Stimulated activated CD4-positive, alpha-beta T cell treated with anti-CD3 and anti-CD28 coated beads, Interleukin-4, amount 100 ng/mL, for 1 hour (primary cell): Measurements from ENCODE around the gene MAGED4.
"Not testable (repeated sequence)": the region's sequence is repeated elsewhere in the genome, so short reads cannot be mapped to it uniquely, and the experiment has no call there.

ENCODE experiments used
- DNase-seq: peaks from one replicate; pipeline ENCODE4 v3.0.0-alpha.2; 2020

The MAGED4 gene

DNA sequence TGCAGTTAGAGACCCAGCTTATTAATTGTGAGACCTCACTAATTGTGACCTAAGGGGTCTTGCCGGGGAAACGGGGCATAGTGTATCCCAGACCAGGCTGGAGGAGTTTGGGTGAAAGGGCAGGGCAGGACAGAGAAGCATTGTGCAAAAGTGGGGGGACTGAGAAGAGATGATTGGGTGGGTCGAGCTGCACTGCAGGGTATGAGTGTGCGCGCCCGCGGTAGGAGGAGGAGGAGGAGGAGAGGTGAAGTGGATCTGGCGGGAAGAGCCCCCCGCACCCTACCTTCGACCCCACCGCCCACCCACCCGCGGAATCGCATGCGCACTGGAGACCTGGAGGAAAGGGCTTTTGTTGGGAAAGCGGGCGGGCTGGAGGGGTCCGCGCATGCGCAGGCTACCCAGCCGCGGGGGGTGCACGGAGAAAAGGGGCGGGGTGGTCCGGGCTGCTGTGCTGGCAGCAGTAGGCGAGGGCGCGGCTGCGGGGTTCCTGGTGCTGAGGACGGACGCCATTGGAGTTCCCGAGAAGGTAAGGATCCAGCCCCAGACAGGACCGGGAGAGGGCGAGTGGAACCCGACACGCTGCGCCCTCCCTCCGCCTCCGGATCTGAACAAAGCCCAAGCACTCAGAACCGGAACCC, at the start of gene MAGED4:
Gene MAGED4 (plus strand): TSS at position 449 of the 638 bp plus-strand sequence. CDS start 1,035 bp downstream, outside the sequence.
- DNase-seq = not testable (repeated sequence)

- no peak for DNase-seq
These were observed 45.7 kb upstream of the MAGED4 start for GRCh38 chrX:52138830-52139544.

- no peak for DNase-seq
These were observed 45.2 kb upstream of the MAGED4 start for GRCh38 chrX:52139545-52139895.

DNA sequence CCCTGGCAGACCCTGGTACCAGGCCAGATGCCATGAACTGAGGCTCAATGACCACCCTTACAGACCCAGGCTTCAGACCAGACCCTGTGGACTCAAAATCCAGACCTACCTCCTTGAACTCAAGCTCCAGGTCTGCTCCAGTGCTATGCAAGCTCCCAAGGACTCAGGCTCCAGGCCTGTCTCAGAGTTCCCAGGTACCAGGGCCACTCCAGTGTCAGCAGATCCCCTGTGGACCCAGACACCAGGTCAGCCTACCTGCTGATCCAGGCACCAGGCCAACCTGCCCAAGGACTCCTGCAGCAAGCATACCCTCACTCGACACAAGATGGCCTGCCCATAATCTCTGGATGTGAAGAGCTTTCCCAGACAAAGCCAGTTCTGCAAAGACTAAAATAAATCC, 44.7 kb upstream of the MAGED4 start:
- DNase-seq = no peak

DNA sequence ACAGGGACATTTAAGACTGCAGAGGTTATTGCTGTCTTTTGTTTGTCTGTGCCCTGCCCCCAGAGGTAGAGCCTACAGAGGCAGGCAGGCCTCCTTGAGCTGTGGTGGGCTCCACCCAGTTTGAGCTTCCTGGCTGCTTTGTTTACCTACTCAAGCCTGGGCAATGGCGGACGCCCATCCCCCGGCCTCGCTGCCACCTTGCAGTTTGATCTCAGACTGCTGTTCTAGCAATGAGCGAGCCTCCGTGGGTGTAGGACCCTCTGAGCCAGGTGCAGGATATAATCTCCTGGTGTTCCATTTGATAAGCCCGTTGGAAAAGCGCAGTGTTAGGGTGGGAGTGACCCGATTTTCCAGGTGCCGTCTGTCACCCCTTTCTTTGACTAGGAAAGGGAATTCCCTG, 34.0 kb upstream of the MAGED4 start:
- DNase-seq = not testable (repeated sequence)

DNA sequence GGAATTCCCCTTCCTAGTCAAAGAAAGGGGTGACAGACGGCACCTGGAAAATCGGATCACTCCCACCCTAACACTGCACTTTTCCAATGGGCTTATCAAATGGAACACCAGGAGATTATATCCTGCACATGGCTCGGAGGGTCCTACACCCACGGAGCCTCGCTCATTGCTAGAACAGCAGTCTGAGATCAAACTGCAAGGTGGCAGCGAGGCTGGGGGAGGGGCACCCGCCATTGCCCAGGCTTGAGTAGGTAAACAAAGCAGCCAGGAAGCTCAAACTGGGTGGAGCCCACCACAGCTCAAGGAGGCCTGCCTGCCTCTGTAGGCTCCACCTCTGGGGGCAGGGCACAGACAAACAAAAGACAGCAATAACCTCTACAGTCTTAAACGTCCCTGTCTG, 24.5 kb upstream of the MAGED4 start:
- DNase-seq = not testable (repeated sequence)

DNA sequence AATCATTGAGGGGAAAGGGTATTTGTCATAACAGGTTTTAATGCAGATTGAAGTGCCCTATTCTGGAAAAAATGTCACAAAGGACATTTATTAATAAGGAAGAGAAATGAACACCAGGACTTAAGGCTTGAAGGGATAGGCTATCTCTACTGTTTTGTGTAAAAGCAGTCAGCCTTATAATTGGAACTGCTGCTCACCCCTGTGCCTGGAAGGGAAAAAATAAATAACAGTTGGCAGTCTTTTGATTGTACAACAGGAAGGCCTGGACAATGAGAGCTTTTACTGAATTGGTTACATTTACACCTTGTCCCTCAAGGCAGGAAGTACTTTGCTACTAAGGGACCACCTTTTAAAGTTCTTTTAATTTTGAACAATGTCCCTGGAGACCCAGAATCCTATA, 17.8 kb upstream of the MAGED4 start:
- DNase-seq = no peak

DNA sequence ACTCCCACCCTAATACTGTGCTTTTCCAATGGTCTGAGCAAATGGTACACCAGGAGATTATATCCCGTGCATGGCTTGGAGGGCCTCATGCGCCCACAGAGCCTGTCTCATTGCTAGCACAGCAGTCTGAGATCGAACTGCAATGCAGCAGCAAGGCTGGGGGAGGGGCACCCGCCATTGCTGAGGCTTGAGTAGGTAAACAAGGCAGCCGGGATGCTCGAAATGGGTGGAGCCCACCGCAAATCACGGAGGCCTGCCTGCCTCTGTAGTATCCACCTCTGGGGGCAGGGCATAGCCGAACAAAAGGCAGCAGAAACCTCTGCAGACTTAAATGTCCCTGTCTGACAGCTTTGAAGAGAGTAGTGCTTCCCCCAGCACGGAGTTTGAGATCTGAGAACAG, 13.6 kb upstream of the MAGED4 start:
- not testable (repeated sequence) for DNase-seq

- not testable (repeated sequence) for DNase-seq
These were observed 378 bp downstream of the MAGED4 start for GRCh38 chrX:52185078-52185453.

- not testable (repeated sequence) for DNase-seq
These were observed 26.7 kb downstream of the MAGED4 start for GRCh38 chrX:52211405-52211804.

- DNase-seq = no peak
These were observed 28.6 kb downstream of the MAGED4 start for GRCh38 chrX:52213276-52213675.

DNA sequence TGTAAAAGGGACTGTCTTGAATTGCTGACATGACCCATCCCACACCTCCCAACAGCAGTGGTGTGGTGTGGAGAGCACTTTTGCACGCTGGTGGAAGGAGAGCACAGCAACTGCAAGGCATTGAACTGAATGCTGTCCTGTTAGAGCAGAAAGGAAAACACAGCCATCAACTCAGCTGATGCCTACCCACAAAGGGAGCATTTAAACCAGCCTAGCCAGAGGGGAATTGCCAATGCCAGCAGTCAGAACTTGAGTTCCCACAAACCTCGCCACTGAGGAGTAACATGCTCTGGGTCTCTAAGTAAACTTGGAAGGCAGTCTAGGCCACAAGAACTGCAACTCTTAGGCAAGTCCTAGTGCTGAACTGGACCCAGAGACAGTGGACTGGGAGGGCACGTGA, 31.9 kb downstream of the MAGED4 start:
- no peak for DNase-seq

DNA sequence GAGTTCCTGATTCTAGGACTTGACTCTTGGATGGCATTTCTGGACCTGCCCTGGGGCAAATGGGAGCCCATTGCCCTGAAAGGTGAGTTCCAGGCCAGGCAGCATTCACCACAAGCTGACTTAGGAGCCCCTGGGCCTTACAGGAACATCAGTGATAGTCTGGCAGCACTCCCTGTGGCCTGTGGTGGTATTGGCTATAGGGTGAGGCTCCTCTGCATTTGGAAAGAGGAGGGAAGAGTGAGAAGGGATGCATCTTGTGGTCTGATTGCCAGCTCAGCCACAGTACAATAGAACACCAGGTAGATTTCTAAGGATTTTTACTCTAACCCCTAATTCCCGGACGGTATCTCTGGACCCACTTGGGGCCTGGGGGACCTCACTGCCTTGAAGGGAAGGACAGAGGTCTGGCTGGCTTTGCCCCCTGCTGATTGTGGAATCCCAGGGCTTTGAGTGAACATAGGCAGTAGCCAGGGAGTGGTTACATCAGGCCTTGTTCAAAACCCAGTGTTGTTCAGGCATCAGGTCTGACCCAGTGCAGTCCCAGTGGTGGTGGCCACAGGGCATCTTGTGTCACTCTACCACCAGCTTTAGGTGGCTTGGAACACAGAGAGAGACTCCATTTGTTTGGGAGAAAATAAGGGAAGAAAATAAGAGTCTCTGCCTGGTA, 32.9 kb downstream of the MAGED4 start:
- no peak for DNase-seq

GRCh38 chrX:52220936-52221335, 36.2 kb downstream of the MAGED4 start:
- no peak for DNase-seq
